Esophagus mucosa (tissue), 1 donor: ENCODE data around the gene CDCA4. TPM values are rescaled to one million over a fixed set of nuclear protein-coding genes. Genes with fewer than 3 reads are reported as not detected.
"Not testable (repeated sequence)": the region's sequence is repeated elsewhere in the genome, so short reads cannot be mapped to it uniquely, and the experiment has no call there.

Experiments used
- ATAC-seq: fragments of 200-7000 bp; cut with Tn5 transposase; one replicate; pipeline ENCODE4 v1.9.1; 2020
- total RNA-seq: library from RNA; stranded (reverse); gene quantifications from one replicate; pipeline ENCODE4 v1.2.4, GENCODE V29; 2023
- donor health status: DM: yes; HTN: yes; CAD: no.

Gene CDCA4
- total RNA-seq, 1 donor from 2014 or later: 21.8 TPM

DNA sequence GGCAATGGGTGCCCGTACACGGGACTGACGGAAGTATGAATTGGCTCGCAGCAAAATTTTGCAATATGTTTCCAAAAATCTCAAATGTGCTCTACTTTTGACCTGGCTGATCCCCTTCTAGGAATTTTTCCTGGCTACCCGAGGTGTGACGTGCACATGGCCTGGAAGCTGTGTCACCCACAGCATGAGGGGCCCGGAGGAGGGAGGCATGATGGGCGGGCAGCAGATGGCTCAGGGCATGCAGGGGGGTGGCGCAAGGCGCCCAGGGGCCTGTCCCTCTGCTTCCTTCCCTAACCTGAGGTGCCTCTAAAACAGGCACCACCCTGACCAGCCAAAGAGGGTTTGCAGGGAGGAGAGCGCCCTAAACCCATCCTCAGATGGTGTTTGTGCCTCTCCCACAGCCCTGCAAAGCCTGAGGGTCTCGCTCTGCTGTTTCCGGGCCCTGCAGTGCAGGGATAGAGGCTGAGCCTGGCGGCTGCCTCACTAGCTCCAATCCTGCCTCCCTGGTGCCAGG is 37.7 kb upstream of the CDCA4 start:
- ATAC-seq: no peak

- no peak for ATAC-seq
These were observed 35.5 kb upstream of the CDCA4 start for GRCh38 chr14:105056303-105056831.

GRCh38 chr14:105055736-105056302 is 34.9 kb upstream of the CDCA4 start:
- ATAC-seq: no peak

GRCh38 chr14:105055334-105055733 is 34.5 kb upstream of the CDCA4 start:
- no peak for ATAC-seq

DNA sequence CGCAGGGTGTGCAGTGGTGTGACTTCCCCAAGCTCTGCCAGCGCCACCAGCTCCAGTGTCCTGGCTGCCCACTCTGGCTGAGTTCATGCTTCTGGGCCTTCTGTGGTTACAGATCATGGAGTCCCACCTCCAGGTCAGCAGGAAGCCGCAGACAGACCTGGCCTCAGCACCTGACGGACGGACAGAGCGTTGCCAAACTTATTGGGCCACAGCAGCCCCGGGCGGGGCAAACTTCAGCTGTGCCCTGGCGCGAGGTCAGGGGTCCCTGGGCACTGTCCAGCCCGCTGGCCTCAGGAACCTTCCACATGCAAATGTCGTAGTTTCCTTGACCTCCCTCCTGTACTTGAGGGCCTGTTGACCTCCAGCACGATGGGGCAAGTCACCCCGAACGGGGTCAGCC is 33.1 kb upstream of the CDCA4 start:
- no peak for ATAC-seq

DNA sequence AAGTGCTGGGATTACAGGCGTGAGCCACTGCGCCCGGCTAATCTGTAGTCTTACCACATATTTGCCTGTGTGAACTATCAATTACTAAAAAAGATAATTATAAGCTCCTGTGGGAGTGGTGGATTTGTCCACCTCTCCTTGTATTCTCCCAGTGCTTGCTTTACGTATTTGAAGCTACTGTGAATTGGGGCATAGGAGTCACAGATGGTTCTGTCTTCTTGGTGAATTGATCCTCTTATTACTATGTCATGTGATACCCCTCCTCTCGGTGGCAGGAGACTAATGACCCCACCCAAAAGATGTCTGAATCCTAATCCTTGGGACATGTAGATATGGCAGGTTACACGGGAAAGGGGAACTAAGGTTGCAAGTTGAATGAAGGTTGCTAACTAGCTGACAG is 32.5 kb upstream of the CDCA4 start:
- ATAC-seq: no peak

DNA sequence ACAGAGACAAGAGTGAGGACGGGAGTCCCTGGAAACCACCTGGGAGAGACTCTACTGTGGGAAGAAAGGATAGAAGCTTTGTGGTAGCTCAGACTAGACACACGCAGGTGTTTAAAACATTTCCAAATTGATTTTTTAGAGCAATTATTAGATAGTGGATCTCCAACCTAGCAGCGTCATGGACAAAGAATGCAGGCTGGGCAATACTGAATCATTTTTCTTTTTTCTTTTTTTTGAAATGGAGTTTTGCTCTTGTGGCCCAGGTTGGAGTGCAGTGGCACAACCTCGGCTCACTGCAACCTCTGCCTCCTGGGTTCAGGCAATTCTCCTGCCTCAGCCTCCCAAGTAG is 31.2 kb upstream of the CDCA4 start:
- no peak for ATAC-seq

GRCh38 chr14:105051182-105052109 is 30.6 kb upstream of the CDCA4 start:
- ATAC-seq: no peak

GRCh38 chr14:105050551-105050897 is 29.6 kb upstream of the CDCA4 start:
- ATAC-seq: peak; percentile 50

DNA sequence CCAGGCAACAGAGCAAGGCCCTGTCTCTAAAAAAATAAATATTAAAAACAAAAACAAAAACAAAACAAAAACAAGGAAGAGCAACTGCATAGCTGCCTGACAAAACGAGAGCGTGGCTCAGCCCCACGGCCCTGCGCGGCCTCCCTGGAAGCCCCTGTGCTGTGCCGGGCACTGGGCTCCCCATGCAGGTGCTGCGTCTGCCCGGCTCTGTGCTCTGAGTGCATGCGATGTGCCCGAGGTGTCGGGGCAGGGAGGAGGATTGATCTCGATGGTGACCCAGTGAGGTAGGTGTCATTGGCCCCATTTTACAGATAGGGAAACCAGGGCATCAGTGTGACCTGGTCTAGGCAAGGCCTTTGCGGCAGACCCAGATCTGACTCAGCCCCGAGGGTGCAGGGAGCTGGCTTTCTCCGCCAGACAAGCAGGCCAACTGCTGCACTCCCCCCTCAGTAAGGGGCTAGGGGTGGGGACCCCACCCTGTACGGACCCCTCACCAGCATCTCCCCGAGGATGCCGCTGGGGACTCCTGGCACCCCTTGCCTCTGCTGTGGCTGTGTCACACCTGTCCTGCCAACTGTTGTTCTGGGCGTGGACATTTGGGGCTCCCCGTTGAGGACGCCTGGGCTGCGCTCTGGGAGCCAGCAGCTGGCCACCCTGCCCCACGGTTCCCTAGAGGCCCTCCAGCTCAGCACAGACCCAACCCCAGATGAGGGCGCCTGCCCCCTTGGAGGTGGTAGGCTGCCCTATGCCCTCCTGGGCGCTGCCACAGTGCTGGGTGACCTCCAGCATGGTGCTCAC is 29.1 kb upstream of the CDCA4 start:
- ATAC-seq: no peak

GRCh38 chr14:105047283-105048016 is 26.6 kb upstream of the CDCA4 start:
- no peak for ATAC-seq

GRCh38 chr14:105046891-105047282 is 26.0 kb upstream of the CDCA4 start:
- no peak for ATAC-seq

- peak; percentile 78 for ATAC-seq
These were observed 24.9 kb upstream of the CDCA4 start for GRCh38 chr14:105045710-105046326.

DNA sequence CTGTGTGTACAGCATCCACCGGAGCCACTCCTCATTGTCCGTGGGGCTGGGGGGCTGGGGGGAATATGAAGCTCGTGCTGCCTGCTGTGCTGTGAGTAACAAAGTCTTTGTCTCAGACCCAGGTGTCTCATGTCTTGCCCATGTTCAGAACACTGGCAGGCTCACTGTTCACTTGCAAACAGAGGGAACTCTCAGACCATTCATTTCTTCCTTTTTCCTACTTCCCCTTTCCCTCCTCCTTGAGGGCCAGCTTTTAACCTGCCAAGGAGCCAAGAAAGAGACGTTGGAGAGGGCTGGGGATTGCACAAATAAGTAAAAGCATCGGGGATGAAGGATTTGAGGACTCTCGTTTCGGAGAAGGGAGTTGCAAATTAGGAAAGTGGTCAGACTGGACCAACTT is 22.8 kb upstream of the CDCA4 start:
- ATAC-seq: no peak

DNA sequence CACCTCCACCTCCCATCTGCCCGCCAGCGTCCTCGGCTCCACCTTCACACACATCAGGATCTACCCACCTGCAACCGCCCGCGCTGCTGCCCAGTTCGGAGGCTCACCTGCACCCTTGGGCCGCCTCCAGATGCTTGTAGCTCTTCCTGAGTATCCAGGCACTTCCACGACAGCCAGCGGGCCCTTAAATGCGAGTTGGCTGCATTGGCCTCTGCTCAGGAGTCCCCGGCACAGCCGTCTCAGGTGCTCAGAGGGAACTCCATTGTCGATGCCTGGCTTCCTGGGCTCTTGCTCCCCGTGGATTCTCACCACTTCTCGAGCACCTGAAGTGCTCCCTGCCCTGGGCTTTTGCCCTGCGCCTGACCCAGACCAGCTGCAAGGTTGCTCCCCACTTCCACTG is 21.9 kb upstream of the CDCA4 start:
- ATAC-seq: no peak

DNA sequence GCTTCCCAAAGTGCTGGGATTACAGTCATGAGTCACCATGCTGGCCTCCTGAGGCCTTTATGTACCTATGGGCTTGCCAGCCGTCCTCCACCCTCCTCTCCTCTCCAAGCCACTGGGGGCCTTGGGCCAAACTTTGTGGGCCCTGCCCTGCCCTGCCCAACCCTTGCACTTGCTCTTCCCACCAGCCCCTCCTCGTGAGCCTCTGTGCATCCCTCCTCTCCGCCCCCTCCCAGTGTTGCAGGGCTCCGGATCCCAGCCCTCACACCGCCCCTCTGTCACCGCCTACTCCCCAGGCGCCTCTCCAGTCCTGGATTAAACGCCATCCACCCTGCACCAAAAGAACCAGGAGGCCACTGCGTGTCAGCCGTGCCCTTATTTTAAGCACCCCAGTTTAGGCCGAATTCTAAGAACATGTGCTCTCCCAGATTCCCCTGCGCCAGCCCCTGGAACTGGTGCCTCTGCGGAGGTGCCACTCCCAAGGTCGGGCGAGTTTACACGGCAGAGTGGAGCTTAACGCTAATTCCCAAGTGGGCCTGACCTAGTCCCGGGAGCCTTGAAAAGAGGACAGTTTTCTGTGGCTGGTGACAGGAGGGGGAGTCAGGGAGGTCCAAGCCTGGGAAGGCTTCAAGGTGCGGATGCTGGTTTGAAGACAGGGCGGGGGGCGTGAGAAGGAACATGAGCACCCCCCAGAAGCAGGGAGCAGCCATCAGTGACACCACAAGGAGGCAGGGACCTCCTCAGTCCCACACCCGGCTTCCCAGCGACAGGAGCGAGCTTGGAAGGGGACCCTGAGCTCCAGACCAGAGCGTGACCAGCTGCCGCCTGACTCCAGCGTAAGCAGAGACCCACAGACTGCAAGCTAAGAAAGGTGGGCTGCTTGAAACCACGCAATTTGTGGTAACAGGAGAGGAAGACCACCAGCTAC is 21.2 kb upstream of the CDCA4 start:
- ATAC-seq: peak; percentile 85

DNA sequence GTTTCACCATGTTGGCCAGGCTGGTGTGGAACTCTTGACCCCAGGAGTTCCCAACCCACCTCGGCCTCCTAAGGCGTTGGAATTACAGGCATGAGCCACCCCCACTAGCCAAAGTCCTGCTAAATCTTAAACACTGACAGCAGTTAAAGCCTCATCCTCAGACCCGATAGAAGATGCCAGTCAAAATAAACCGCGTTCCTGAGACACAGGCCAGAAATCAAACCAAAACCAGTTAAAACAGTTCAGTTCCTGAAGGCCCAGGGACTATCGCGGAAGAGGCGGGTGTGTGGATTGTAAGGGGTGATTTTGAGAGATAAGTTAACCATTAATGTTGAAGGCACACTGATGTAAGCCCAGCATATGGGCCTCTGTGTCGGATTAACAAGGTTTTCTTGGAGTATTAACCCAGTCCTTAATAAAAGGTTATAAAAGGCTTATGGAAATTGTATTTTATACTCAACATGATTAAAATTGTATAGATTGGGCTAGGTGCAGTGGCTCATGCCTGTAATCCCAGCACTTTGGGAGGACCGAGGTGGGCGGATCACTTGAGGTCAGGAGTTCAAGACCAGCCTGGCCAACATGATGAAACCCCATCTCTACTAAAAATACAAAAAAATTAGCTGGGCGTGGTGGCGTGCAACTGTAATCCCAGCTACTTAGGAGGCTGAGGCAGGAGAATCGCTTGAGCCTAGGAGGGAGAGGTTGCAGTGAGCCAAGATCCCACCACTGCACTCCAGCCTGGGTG is 18.7 kb upstream of the CDCA4 start:
- no peak for ATAC-seq

- not testable (repeated sequence) for ATAC-seq
These were observed 14.7 kb upstream of the CDCA4 start for GRCh38 chr14:105035616-105036015.

DNA sequence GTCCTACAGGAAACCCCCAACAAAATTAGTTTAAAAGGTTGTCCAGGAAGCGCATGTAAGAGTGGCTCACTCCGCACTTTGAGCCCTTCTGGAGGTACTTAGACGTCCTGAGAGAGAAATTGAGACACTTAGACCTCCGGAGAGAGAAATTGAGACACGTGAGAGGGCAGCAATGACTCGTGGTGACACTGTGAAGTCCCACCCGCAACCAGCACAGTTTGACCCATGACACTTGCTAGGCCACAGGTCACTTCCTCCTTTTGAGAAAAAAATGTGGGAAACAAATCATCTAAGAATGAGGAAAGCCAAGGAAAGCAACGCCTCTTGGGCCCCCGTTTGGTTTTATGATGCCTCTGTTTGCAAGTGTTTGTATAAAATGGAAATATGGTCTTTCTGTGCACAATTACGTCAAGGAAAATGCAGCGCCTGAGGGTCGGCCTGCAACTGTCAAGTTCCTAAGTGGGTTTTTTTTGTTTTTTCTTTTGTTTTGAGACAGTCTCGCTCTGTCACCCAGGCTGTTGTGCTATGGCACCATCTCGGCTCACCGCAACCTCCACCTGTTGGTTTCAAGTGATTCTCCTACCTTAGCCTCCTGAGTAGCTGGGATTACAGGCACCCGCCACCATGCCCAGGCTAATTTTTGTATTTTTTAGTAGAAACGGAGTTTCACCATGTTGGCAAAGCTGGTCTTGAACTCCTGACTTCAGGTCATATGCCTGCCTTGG is 13.6 kb upstream of the CDCA4 start:
- ATAC-seq: peak; percentile 32
